OCI-LY1 (cell line): ENCODE data around the gene PARL.

Source experiments
- H2AFZ ChIP-seq: fragments of 200-600 bp; sonication (generic), shearing (Covaris generic); 2 replicates; pipeline ENCODE4 v1.6.0; 2014; ENCODE audit warnings: antibody characterized with exemption, mild to moderate bottlenecking, low read length
- H3F3A ChIP-seq: fragments of 200-600 bp; sonication (generic), shearing (Covaris generic); 2 replicates; pipeline ENCODE4 v1.6.0; 2014; ENCODE audit warnings: mild to moderate bottlenecking, antibody characterized with exemption, low read length, moderate library complexity; ENCODE audit not compliant: insufficient read depth
- H3K27ac ChIP-seq: fragments of 200-600 bp; sonication (generic); 2 replicates; pipeline ENCODE4 v1.5.1; 2014; ENCODE audit warnings: low read length, mixed run types, mild to moderate bottlenecking, low read depth; ENCODE audit not compliant: poor library complexity, severe bottlenecking
- H3K27me3 ChIP-seq: fragments of 200-600 bp; sonication (generic); 2 replicates; pipeline ENCODE4 v1.6.0; 2014; ENCODE audit warnings: antibody characterized with exemption, mild to moderate bottlenecking, low read length, moderate library complexity; ENCODE audit not compliant: insufficient read depth
- H3K36me3 ChIP-seq: fragments of 200-600 bp; sonication (generic); 2 replicates; pipeline ENCODE4 v1.6.1; 2014; ENCODE audit warnings: mild to moderate bottlenecking, antibody characterized with exemption, low read length, moderate library complexity, mixed read lengths; ENCODE audit not compliant: insufficient read depth
- H3K4me1 ChIP-seq: fragments of 200-600 bp; sonication (generic); 2 replicates; pipeline ENCODE4 v1.5.1; 2014; ENCODE audit warnings: mild to moderate bottlenecking, low read length, moderate library complexity; ENCODE audit not compliant: insufficient read depth, severe bottlenecking
- H3K4me2 ChIP-seq: fragments of 200-600 bp; sonication (generic), shearing (Covaris generic); 2 replicates; pipeline ENCODE4 v1.6.1; 2014; ENCODE audit warnings: low read length
- H3K4me3 ChIP-seq: fragments of 200-600 bp; sonication (generic); 2 replicates; pipeline ENCODE4 v1.5.1; 2014; ENCODE audit warnings: low read length, low read depth, mild to moderate bottlenecking, mixed read lengths; ENCODE audit not compliant: poor library complexity, severe bottlenecking
- H3K79me2 ChIP-seq: fragments of 200-600 bp; shearing (Covaris generic); 2 replicates; pipeline ENCODE4 v1.6.1; 2016; ENCODE audit warnings: mixed run types, low read length, mixed read lengths; ENCODE audit not compliant: insufficient read depth
- H3K9ac ChIP-seq: fragments of 200-600 bp; sonication (generic), shearing (Covaris generic); 2 replicates; pipeline ENCODE4 v1.6.1; 2014; ENCODE audit warnings: mild to moderate bottlenecking, low read length, mixed read lengths
- H3K9me2 ChIP-seq: fragments of 200-600 bp; sonication (generic), shearing (Covaris generic); 2 replicates; pipeline ENCODE4 v1.6.1; 2014; ENCODE audit warnings: low read depth, mild to moderate bottlenecking, low read length, mixed read lengths
- H3K9me3 ChIP-seq: fragments of 200-600 bp; shearing (Covaris generic); 2 replicates; pipeline ENCODE4 v1.6.1; 2014; ENCODE audit warnings: low read length, mixed read lengths
- H4K20me1 ChIP-seq: fragments of 200-600 bp; sonication (generic), shearing (Covaris generic); 2 replicates; pipeline ENCODE4 v1.6.0; 2016; ENCODE audit warnings: mild to moderate bottlenecking, low read length; ENCODE audit not compliant: insufficient read depth
- EZH2 ChIP-seq: fragments of 200-600 bp; sonication (generic), shearing (Covaris generic); IDR thresholded peaks from 2 replicates; pipeline ENCODE4 v1.8.0; 2017; ENCODE audit warnings: borderline replicate concordance, mixed run types, mild to moderate bottlenecking, antibody characterized with exemption, low read length, moderate library complexity, mixed read lengths
- TF ChIP-seq, protein P1 (sequence below): fragments of 200-600 bp; sonication (generic), shearing (Covaris generic); IDR thresholded peaks from 2 replicates; pipeline ENCODE4 v1.5.1; 2017; ENCODE audit warnings: mild to moderate bottlenecking, antibody characterized with exemption, low read length, moderate library complexity, mixed read lengths

Gene PARL

DNA sequence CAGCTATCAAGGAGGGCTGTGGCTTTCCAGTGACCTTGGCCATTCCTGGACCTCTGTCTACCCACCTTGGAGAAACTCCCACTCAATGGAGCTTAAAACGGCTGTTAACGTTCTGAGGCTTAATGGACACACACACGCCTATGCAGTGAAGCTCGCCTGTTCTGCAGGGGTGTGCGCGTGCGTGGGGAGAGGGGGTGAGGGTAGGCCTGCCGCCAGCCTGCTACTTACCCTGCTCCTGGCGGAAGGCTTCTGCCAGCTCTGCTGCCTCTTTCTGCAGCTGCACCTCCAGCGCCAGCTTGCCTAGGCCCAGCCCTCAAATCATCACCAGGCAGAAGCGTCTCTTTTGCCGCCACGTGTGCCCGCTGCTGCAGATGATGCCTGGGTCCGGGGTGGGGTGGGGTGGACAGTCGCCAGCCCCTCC, 23.2 kb upstream of the PARL start:
- Histone ChIP-seq H3K36me3 (no peaks in the 10 kb centered on the region), H2AFZ (no peak overlapping the region), H3F3A (no peaks in the 10 kb centered on the region), H3K9me3 (no peaks in the 10 kb centered on the region), H3K9me2 (no peaks in the 10 kb centered on the region), H4K20me1 (no peaks in the 10 kb centered on the region), H3K27ac (no peak overlapping the region), H3K27me3 (0 out of 2 replicates have a peak, but pooled peaks cover 5% of the 10 kb centered on the region), H3K9ac (no peak overlapping the region), H3K4me1 (no peaks in the 10 kb centered on the region), H3K79me2 (no peaks in the 10 kb centered on the region), H3K4me3 (no peak overlapping the region), H3K4me2 (no peak overlapping the region)
- TF ChIP-seq EZH2, result no peak
- TF ChIP-seq, protein P1, sequence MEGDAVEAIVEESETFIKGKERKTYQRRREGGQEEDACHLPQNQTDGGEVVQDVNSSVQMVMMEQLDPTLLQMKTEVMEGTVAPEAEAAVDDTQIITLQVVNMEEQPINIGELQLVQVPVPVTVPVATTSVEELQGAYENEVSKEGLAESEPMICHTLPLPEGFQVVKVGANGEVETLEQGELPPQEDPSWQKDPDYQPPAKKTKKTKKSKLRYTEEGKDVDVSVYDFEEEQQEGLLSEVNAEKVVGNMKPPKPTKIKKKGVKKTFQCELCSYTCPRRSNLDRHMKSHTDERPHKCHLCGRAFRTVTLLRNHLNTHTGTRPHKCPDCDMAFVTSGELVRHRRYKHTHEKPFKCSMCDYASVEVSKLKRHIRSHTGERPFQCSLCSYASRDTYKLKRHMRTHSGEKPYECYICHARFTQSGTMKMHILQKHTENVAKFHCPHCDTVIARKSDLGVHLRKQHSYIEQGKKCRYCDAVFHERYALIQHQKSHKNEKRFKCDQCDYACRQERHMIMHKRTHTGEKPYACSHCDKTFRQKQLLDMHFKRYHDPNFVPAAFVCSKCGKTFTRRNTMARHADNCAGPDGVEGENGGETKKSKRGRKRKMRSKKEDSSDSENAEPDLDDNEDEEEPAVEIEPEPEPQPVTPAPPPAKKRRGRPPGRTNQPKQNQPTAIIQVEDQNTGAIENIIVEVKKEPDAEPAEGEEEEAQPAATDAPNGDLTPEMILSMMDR, result no peak

GRCh38 chr3:183907176-183907575, 22.5 kb upstream of the PARL start:
- Histone ChIP-seq H3K4me1 (no peaks in the 10 kb centered on the region), H3K4me3 (no peak overlapping the region), H3K9me2 (no peaks in the 10 kb centered on the region), H4K20me1 (no peaks in the 10 kb centered on the region), H3K27me3 (0 out of 2 replicates have a peak, but pooled peaks cover 9% of the 10 kb centered on the region), H3K9ac (no peak overlapping the region), H3K9me3 (no peaks in the 10 kb centered on the region), H3K79me2 (no peaks in the 10 kb centered on the region), H3K27ac (no peak overlapping the region), H2AFZ (no peak overlapping the region), H3K4me2 (no peak overlapping the region), H3K36me3 (no peaks in the 10 kb centered on the region), H3F3A (no peaks in the 10 kb centered on the region)
- TF ChIP-seq, protein P1, result no peak
- no peak for TF ChIP-seq EZH2

- H3K9me2 ChIP-seq, result no peaks in the 10 kb centered on the region
- H4K20me1 ChIP-seq, result no peaks in the 10 kb centered on the region
- H3K27ac ChIP-seq, result no peak overlapping the region
- 0 out of 2 replicates have a peak, but pooled peaks cover 5% of the 10 kb centered on the region for H3K27me3 ChIP-seq
- TF ChIP-seq EZH2, result no peak
- TF ChIP-seq, protein P1, result no peak
- H3K9me3 ChIP-seq, result no peaks in the 10 kb centered on the region
- H3K4me1 ChIP-seq, result no peaks in the 10 kb centered on the region
- H3F3A ChIP-seq, result no peaks in the 10 kb centered on the region
- H3K4me3 ChIP-seq, result no peak overlapping the region
- no peak overlapping the region for H3K4me2 ChIP-seq
- no peak overlapping the region for H3K9ac ChIP-seq
- H2AFZ ChIP-seq, result no peak overlapping the region
- no peaks in the 10 kb centered on the region for H3K79me2 ChIP-seq
- H3K36me3 ChIP-seq, result no peaks in the 10 kb centered on the region
Measured at GRCh38 chr3:183906234-183906921, 21.7 kb upstream of the PARL start.
